Measurements from ENCODE around the gene GABBR2.

Gene GABBR2

DNA sequence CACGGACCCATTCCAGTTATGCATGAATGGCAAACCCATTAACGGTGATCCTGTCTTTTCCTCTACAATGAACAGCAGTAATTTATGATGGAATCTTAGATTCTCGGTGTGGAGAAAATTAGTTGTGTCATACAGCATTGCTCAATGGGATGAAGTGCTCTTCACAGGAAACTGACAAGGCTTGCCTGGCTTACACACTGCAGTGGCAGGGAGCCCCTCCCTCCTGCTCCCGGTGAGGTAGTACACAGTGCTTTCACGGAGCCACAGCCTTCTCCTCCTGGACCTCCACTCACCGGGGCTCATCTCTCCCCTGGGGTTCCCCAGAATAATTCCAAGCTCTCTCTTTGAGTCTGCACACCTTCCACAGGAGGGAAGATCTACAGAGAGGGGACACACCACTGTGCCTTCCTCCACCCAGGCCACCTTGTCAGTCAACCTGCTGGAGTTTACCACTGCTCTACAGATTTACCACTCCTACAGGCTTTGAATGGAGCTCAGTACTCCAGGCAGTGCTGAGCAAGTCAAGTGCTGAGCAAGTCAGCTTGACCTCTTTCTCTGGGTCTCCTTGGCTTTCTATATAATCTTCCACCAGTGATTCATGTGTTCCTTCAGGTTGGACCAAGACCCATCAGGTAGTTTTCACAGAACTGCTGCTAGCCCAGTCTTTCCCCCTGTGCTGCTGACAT is 394.2 kb downstream of the GABBR2 start:
- no peak overlapping the region for H3K4me3 ChIP-seq (ENCODE audit: low read depth, low read length)
- TF ChIP-seq, protein P1, sequence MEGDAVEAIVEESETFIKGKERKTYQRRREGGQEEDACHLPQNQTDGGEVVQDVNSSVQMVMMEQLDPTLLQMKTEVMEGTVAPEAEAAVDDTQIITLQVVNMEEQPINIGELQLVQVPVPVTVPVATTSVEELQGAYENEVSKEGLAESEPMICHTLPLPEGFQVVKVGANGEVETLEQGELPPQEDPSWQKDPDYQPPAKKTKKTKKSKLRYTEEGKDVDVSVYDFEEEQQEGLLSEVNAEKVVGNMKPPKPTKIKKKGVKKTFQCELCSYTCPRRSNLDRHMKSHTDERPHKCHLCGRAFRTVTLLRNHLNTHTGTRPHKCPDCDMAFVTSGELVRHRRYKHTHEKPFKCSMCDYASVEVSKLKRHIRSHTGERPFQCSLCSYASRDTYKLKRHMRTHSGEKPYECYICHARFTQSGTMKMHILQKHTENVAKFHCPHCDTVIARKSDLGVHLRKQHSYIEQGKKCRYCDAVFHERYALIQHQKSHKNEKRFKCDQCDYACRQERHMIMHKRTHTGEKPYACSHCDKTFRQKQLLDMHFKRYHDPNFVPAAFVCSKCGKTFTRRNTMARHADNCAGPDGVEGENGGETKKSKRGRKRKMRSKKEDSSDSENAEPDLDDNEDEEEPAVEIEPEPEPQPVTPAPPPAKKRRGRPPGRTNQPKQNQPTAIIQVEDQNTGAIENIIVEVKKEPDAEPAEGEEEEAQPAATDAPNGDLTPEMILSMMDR (IDR thresholded peaks at IDR 0.05; ENCODE audit: low read depth, low read length, missing control alignments), result no peak
- DNase-seq (ENCODE audit: low read depth), result no peak

DNA sequence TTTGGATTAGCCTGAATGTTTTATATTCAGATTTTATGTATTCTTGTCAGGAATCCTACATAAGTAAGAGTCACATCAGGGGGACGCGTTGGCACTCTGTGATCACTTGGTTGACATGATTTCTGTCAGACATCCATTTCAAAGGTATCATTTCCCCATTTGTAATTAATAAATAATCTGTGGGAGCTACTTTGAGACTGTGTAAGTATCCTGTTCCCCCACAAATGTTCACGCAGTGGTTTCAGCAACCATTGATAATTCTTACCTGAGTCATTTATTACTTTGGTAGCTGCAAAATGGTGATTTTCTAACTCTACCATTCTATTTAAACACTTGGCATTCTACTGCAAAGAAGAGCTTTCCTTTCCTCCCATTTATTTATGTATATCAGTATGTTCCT is 396.4 kb downstream of the GABBR2 start:
- no peak for DNase-seq (ENCODE audit: low read depth)
- TF ChIP-seq, protein P1 (IDR thresholded peaks at IDR 0.05; ENCODE audit: low read depth, low read length, missing control alignments), result no peak
- no peak overlapping the region for H3K4me3 ChIP-seq (ENCODE audit: low read depth, low read length)

DNA sequence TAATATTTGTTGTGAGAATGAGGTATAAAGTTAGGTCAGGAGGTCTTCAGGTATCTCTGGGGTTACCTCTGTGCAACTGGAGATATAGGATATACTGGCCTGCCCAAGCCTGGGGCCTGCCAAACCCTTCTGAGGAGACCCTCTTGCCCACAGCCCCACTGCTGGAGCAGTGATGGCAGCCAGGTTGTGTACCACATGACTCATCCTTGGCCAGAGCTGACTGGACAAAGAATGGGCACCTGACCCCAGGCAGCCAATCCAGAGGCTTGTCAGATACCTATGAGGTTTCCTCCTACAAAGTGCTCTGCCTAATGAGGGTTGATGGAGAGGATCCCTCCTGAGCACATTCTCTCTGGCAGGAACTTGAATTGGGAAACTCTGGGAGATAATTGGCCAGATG is 397.2 kb downstream of the GABBR2 start:
- TF ChIP-seq, protein P1 (IDR thresholded peaks at IDR 0.05; ENCODE audit: low read depth, low read length, missing control alignments), result no peak
- H3K4me3 ChIP-seq (ENCODE audit: low read depth, low read length), result no peak overlapping the region
- DNase-seq (ENCODE audit: low read depth), result no peak

DNA sequence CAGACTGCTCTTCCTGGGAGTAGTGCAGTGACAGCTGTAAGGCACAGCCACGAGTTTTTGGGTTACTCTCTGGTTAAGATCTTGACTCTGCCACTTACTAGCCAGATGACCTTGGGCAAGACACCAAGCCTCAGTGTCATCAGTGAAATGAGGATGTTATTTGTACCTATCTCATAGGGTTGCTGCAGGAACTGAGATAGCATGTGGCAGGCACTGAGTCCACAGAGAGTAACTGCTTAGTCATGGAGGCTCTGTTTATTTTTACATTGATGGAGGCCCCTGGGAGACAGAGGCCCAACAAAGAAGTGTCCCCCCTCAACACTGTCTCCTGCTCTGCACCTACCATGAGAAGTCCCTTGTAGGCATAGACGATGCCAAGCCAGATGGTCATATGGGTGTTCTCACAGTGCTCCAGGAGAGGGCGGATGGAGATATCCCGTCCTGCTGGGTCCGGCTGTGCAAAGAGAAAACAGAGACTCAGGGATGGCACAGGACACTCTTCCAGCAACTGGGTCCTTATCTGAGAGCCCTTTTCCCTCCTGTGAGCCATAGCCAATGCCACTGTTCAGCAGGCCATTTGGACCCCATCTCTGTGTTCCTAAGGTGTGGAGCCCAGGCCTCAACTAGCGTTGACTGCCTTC is 397.9 kb downstream of the GABBR2 start:
- no peak overlapping the region for H3K4me3 ChIP-seq (ENCODE audit: low read depth, low read length)
- TF ChIP-seq, protein P1 (IDR thresholded peaks at IDR 0.05; ENCODE audit: low read depth, low read length, missing control alignments), result no peak
- no peak for DNase-seq (ENCODE audit: low read depth)

DNA sequence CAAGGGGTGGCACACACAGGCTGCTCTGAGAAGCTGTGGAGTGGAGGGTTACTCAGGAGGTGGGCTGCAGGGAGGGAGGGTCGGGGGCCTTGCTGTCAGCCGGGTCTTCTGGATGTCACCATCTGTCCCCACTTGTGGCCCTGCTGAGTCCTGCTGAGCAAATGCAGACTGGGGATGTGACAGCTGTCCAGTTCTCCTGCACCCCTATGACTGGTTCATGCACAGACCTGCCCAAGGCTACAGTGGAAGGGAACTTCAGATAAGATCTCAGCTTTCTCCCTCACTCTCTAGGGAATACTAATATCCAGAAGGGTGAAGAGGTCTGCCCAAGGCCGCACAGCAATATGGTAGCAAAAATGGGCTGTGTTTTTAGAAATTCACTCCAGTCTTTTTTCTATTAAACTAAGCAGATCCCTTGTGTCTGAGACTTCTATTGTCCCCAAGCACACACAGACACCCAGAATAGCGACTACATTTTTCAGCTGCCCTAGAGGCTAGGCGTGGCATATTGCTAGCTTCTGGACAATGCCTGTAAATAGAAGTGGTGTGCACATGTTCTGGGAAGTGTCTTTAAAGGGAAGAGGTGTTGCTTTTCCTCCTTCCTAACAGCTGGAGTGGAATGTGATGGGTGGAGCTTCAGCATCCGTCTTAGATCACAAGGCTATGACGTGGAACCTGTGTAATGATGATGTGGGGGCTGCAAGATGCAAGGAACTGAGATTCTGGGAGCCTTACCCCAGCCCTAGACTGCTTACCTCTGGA is 402.2 kb downstream of the GABBR2 start:
- no peak for DNase-seq (ENCODE audit: low read depth)
- H3K4me3 ChIP-seq (ENCODE audit: low read depth, low read length), result no peak overlapping the region
- TF ChIP-seq, protein P1 (IDR thresholded peaks at IDR 0.05; ENCODE audit: low read depth, low read length, missing control alignments), result no peak

DNA sequence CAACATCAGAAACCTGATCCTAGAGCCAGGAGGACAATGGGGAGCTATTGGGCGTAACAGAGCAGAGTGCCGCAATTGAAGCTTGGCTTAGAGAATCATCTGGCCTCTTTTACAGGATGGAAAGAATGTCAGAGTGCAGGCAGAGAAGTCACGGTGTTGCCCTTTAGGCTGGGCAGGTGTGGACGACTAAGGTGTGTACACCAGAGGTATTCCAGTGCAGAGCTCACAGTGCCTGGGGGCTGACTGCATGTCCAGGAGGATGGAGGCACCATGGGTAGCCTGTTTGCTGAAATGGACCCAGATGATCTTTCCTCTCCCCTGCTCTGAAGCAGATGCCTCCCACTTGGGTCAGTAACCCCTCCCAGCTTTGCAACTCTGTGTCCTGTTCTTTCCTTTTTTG is 404.4 kb downstream of the GABBR2 start:
- TF ChIP-seq, protein P1 (IDR thresholded peaks at IDR 0.05; ENCODE audit: low read depth, low read length, missing control alignments), result no peak
- DNase-seq (ENCODE audit: low read depth), result no peak
- no peak overlapping the region for H3K4me3 ChIP-seq (ENCODE audit: low read depth, low read length)
